ENCODE measurements around the gene DEF6. TPM values are rescaled to one million over a fixed set of nuclear protein-coding genes. Genes with fewer than 3 reads are reported as not detected.

DEF6 gene
- polyA plus RNA-seq, 1 experiment, result 4.1 TPM

- Histone ChIP-seq H3K27me3 (ENCODE audit: control insufficient read depth, insufficient read depth, low read length) (no peaks in the 10 kb centered on the region), H3K4me3 (ENCODE audit: low read depth, low read length) (no peak overlapping the region), H3K36me3 (ENCODE audit: control insufficient read depth, insufficient read depth, low read length) (peaks cover 19% of the 10 kb centered on the region)
- TF ChIP-seq, protein P1, sequence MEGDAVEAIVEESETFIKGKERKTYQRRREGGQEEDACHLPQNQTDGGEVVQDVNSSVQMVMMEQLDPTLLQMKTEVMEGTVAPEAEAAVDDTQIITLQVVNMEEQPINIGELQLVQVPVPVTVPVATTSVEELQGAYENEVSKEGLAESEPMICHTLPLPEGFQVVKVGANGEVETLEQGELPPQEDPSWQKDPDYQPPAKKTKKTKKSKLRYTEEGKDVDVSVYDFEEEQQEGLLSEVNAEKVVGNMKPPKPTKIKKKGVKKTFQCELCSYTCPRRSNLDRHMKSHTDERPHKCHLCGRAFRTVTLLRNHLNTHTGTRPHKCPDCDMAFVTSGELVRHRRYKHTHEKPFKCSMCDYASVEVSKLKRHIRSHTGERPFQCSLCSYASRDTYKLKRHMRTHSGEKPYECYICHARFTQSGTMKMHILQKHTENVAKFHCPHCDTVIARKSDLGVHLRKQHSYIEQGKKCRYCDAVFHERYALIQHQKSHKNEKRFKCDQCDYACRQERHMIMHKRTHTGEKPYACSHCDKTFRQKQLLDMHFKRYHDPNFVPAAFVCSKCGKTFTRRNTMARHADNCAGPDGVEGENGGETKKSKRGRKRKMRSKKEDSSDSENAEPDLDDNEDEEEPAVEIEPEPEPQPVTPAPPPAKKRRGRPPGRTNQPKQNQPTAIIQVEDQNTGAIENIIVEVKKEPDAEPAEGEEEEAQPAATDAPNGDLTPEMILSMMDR (IDR thresholded peaks at IDR 0.05; ENCODE audit: insufficient read depth, low read depth, low read length), result no peak
- DNase-seq (ENCODE audit: low read depth), result no peak
- ChIA-PET POLR2A (interaction anchor here (0.7 kb wide), 1 partner anchor 9 kb away, joined by 19 read pairs; no protein-coding TSS in a partner anchor), CTCF (interaction anchor here (0.6 to 1.2 kb wide), 2 partner anchors 9 to 988 kb away, joined by 3 read pairs; partner anchors contain the start of gene PPARD)
These were observed 53.8 kb downstream of the DEF6 start for GRCh38 chr6:35351422-35351821.

DNA sequence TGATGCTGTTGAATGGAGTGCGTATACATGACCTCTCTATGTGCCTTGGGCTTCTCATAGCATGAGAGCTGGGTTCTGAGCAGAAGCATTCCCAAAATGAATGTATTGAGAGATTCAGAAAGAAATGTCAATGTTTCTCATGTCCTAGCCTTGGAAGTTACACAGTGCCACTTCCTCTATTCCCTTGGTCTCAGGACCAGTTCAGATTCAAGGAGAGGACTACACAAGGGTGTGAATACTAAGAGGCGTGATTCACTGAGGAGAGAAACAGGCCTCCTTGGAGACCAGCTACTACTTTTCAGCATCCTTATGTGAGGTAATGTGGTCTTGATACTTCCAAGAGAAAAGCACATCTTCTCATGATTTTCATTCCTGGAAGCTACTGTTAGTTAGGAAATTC is 55.1 kb downstream of the DEF6 start:
- TF ChIP-seq, protein P1 (IDR thresholded peaks at IDR 0.05; ENCODE audit: insufficient read depth, low read depth, low read length), result no peak
- DNase-seq (ENCODE audit: low read depth), result no peak
- H3K4me3 ChIP-seq (ENCODE audit: low read depth, low read length), result no peak overlapping the region
- H3K36me3 ChIP-seq (ENCODE audit: control insufficient read depth, insufficient read depth, low read length), result peaks cover 16% of the 10 kb centered on the region
- ChIA-PET POLR2A (no interaction called here), CTCF (no interaction called here)
- H3K27me3 ChIP-seq (ENCODE audit: control insufficient read depth, insufficient read depth, low read length), result no peaks in the 10 kb centered on the region

- Histone ChIP-seq H3K4me3 (ENCODE audit: low read depth, low read length) (no peak overlapping the region), H3K27me3 (ENCODE audit: control insufficient read depth, insufficient read depth, low read length) (no peaks in the 10 kb centered on the region), H3K36me3 (ENCODE audit: control insufficient read depth, insufficient read depth, low read length) (peaks cover 14% of the 10 kb centered on the region)
- CTCF ChIA-PET, result interaction anchor here (0.8 to 0.9 kb wide), 2 partner anchors 12 to 113 kb away, joined by 3 read pairs; no protein-coding TSS in a partner anchor
- TF ChIP-seq, protein P1 (IDR thresholded peaks at IDR 0.05; ENCODE audit: insufficient read depth, low read depth, low read length), result no peak
- DNase-seq (ENCODE audit: low read depth), result no peak
- POLR2A ChIA-PET, result no interaction called here
These were observed 56.9 kb downstream of the DEF6 start for GRCh38 chr6:35354361-35355135.

DNA sequence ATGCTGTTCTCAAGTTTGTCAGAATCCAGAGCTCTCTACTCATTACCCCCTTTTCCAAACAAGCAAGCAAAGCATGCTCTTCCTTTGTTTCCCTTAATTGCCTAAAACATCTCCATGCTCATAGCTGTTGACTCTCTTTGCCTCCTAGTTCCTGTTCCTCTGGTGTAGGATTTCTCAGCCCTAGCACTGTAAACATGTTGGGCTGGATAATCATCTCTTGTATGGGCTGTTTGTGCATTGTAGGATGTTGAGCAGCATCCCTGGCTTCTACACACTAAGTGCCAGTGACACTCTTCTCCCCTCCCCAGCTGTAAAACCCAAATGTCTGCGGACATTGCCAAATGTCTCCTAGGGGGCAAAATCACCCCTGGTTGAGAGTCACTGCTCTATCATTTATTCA is 58.8 kb downstream of the DEF6 start:
- CTCF ChIA-PET, result interaction anchor here (0.9 to 1.7 kb wide), 4 partner anchors 12 to 116 kb away, joined by 3 to 4 read pairs (median 4); no protein-coding TSS in a partner anchor
- H3K36me3 ChIP-seq (ENCODE audit: control insufficient read depth, insufficient read depth, low read length), result peaks cover 16% of the 10 kb centered on the region

DNA sequence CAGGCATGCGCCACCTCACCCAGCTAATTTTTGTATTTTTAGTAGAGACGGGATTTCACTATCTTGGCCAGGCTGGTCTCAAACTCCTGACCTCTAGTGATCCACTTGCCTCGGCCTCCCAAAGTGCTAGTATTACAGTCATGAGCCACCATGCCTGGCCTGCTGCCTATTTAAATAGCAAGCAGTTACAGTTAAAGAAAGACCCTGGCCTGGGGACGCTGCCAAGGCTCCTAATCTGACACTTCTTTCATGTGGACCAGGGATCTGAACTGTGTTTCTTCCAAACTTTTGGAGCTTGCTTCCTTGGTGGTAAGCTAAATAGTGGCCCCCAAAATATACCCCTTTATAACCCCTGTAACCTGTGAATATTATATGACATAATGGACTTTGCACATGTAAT is 60.1 kb downstream of the DEF6 start:
- POLR2A ChIA-PET, result no interaction called here
- TF ChIP-seq, protein P1 (IDR thresholded peaks at IDR 0.05; ENCODE audit: insufficient read depth, low read depth, low read length), result no peak
- Histone ChIP-seq H3K4me3 (ENCODE audit: low read depth, low read length) (no peak overlapping the region), H3K36me3 (ENCODE audit: control insufficient read depth, insufficient read depth, low read length) (peaks cover 12% of the 10 kb centered on the region), H3K27me3 (ENCODE audit: control insufficient read depth, insufficient read depth, low read length) (no peaks in the 10 kb centered on the region)
- CTCF ChIA-PET, result interaction anchor here (1.0 to 1.5 kb wide), 2 partner anchors 10 to 13 kb away, joined by 3 to 4 read pairs; no protein-coding TSS in a partner anchor
- DNase-seq (ENCODE audit: low read depth), result no peak

More for the DNA sequence above, 58.8 kb downstream of the DEF6 start:
- Histone ChIP-seq H3K27me3 (ENCODE audit: control insufficient read depth, insufficient read depth, low read length) (no peaks in the 10 kb centered on the region), H3K4me3 (ENCODE audit: low read depth, low read length) (no peak overlapping the region)
- POLR2A ChIA-PET, result interaction anchor here (0.6 kb wide), 1 partner anchor 10 kb away, joined by 3 read pairs; no protein-coding TSS in a partner anchor
- no peak for DNase-seq (ENCODE audit: low read depth)
- TF ChIP-seq, protein P1 (IDR thresholded peaks at IDR 0.05; ENCODE audit: insufficient read depth, low read depth, low read length), result no peak
